ENCODE measurements around the gene RNF214.

DNA sequence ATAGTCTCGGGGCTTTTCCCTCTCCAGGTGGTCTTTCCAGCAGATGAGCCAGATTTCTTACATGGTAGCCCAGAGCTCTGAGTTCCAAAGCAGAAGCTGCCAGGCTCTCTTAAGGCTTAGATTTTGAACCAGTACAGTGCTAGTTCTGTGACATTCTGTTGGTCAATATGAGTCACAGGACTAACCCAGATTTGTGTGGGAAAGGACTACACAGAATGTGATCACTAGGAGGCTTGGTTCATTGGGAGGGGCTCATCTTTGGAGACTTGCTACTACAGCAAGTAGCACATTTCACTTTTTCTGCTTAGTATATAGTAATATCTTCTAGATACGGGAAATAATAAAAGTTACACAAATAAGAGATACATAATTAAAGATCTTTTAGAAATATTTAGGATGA lies 24.1 kb downstream of the RNF214 start:
- TF ChIP-seq, protein P1, sequence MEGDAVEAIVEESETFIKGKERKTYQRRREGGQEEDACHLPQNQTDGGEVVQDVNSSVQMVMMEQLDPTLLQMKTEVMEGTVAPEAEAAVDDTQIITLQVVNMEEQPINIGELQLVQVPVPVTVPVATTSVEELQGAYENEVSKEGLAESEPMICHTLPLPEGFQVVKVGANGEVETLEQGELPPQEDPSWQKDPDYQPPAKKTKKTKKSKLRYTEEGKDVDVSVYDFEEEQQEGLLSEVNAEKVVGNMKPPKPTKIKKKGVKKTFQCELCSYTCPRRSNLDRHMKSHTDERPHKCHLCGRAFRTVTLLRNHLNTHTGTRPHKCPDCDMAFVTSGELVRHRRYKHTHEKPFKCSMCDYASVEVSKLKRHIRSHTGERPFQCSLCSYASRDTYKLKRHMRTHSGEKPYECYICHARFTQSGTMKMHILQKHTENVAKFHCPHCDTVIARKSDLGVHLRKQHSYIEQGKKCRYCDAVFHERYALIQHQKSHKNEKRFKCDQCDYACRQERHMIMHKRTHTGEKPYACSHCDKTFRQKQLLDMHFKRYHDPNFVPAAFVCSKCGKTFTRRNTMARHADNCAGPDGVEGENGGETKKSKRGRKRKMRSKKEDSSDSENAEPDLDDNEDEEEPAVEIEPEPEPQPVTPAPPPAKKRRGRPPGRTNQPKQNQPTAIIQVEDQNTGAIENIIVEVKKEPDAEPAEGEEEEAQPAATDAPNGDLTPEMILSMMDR (conservative IDR thresholded peaks at IDR 0.05; ENCODE audit: low read depth, low read length) = no peak
- TF ChIP-seq, protein P2, sequence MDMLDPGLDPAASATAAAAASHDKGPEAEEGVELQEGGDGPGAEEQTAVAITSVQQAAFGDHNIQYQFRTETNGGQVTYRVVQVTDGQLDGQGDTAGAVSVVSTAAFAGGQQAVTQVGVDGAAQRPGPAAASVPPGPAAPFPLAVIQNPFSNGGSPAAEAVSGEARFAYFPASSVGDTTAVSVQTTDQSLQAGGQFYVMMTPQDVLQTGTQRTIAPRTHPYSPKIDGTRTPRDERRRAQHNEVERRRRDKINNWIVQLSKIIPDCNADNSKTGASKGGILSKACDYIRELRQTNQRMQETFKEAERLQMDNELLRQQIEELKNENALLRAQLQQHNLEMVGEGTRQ (IDR thresholded peaks at IDR 0.05; ENCODE audit: low read depth, low read length) = no peak
- no peak for TF ChIP-seq RAD21 (IDR thresholded peaks at IDR 0.05; ENCODE audit: low read length)
- TF ChIP-seq RFX5 (IDR thresholded peaks at IDR 0.05; ENCODE audit: low read depth, low read length) = no peak
- no peak for TF ChIP-seq MAFK (IDR thresholded peaks at IDR 0.05; ENCODE audit: low read depth, low read length)
- TF ChIP-seq, protein P3, sequence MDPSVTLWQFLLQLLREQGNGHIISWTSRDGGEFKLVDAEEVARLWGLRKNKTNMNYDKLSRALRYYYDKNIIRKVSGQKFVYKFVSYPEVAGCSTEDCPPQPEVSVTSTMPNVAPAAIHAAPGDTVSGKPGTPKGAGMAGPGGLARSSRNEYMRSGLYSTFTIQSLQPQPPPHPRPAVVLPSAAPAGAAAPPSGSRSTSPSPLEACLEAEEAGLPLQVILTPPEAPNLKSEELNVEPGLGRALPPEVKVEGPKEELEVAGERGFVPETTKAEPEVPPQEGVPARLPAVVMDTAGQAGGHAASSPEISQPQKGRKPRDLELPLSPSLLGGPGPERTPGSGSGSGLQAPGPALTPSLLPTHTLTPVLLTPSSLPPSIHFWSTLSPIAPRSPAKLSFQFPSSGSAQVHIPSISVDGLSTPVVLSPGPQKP (IDR thresholded peaks at IDR 0.05; ENCODE audit: borderline replicate concordance, low read depth, low read length) = no peak
- TF ChIP-seq POLR2A (IDR thresholded peaks at IDR 0.05; ENCODE audit: low read depth, low read length) = no peak
- TF ChIP-seq CEBPB (IDR thresholded peaks at IDR 0.05; ENCODE audit: low read depth, low read length) = no peak
- no peak for TF ChIP-seq MAZ (IDR thresholded peaks at IDR 0.05; ENCODE audit: borderline replicate concordance, low read depth, low read length)
- no peak for TF ChIP-seq CHD1 (IDR thresholded peaks at IDR 0.05; ENCODE audit: low read depth, low read length)
- TF ChIP-seq MXI1 (IDR thresholded peaks at IDR 0.05; ENCODE audit: borderline replicate concordance, low read depth, low read length) = no peak
- TF ChIP-seq FOS (IDR thresholded peaks at IDR 0.05; ENCODE audit: low read depth, low read length) = no peak
- TF ChIP-seq BHLHE40 (IDR thresholded peaks at IDR 0.05; ENCODE audit: low read depth, low read length) = no peak
- no peak for TF ChIP-seq RCOR1 (IDR thresholded peaks at IDR 0.05; ENCODE audit: insufficient replicate concordance, low read length)
